ENCODE results near the gene OR8H2.

DNA sequence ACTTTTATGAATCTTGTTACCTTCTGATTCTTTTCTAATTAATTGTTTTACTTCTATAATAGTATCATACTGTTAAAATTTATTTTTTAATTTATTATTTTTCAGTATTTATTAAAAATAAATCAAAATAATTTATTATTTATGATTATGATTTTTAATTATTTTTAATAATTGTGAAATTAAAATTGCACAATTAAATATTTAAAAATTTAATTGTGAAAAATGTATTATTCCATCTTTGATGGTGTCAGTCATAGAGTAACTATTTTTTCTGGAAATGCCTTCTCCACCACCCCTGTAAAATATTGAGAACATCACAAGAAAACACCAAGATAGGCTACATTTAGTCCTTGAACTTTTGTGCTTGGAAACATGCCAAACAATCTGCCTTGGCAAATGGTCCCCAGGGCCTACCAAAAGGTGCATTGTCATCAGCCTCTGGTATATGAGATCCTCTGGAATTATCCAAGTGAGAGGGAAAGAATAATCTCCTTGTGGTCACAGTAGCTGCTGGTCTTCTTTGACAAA lies at the start of gene OR8H2:
- TF ChIP-seq, protein P1, sequence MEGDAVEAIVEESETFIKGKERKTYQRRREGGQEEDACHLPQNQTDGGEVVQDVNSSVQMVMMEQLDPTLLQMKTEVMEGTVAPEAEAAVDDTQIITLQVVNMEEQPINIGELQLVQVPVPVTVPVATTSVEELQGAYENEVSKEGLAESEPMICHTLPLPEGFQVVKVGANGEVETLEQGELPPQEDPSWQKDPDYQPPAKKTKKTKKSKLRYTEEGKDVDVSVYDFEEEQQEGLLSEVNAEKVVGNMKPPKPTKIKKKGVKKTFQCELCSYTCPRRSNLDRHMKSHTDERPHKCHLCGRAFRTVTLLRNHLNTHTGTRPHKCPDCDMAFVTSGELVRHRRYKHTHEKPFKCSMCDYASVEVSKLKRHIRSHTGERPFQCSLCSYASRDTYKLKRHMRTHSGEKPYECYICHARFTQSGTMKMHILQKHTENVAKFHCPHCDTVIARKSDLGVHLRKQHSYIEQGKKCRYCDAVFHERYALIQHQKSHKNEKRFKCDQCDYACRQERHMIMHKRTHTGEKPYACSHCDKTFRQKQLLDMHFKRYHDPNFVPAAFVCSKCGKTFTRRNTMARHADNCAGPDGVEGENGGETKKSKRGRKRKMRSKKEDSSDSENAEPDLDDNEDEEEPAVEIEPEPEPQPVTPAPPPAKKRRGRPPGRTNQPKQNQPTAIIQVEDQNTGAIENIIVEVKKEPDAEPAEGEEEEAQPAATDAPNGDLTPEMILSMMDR (IDR thresholded peaks at IDR 0.05; ENCODE audit: low read length), result no peak
- no peak for TF ChIP-seq EZH2 (IDR thresholded peaks at IDR 0.05; ENCODE audit: borderline replicate concordance, low read length)

All from OCI-LY1 (cell line).